Right hindlimb (tissue), 1 donor: Measurements from ENCODE around the gene DCBLD1.

ENCODE experiments used
- DNase-seq: peaks from one replicate; pipeline ENCODE4 v3.0.0-alpha.2; 2018

DCBLD1 gene

DNA sequence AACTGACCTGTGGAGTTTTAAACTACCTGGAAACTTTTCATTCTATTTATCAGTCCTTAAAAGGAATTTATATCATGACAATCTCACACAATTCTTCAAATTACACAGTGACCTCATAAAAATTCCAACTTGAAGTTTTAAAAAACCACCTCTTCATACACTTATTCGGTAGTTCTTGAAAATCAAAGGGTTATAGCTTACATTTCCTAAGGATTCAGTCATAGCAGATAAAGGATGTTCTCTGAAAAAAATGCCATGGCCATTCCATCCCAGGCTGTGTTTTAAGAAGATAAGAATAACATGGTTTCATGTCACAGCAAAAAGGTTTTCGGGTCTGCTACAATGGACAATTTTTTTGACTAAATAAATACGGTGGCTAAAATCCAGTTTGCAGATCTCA, 78.7 kb downstream of the DCBLD1 start:
- DNase-seq = no peak

DNA sequence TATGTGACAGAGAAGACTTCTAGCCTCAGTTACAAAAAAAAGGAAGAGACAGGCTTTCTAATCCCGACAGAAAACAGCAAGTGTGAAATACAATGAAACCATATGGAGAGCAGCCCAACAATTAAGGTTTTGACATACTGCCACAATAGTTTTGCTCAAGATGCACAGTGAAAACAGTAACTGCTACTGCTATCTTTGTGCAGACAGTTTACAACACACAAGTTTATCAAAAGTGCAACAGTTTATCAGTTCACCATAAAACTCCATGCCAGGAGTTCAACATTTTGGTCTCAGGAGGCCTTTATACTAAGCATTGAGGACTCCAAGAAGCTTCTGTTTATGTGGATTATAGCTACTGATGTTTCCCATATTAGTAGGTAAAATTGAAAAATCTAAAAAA, 82.2 kb downstream of the DCBLD1 start:
- no peak for DNase-seq

DNA sequence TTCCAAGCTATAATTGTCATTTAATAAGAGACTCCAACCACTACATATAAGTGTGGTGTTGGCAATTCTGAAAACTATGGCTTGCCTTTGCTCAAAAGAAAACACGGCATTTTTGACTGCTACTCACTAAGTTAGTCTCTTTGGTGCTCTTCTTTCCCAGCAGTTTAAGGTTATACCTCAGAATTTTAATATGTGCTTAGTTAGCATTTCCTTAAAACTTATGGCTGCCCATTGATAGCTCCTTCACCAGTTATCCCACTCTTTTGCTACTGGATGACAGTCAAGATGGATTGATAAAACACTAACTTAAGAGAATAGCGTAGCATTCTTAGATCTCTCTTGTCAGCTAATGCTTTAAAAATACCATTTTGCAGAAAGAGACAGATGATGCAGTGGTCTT, 85.8 kb downstream of the DCBLD1 start:
- DNase-seq = no peak

DNA sequence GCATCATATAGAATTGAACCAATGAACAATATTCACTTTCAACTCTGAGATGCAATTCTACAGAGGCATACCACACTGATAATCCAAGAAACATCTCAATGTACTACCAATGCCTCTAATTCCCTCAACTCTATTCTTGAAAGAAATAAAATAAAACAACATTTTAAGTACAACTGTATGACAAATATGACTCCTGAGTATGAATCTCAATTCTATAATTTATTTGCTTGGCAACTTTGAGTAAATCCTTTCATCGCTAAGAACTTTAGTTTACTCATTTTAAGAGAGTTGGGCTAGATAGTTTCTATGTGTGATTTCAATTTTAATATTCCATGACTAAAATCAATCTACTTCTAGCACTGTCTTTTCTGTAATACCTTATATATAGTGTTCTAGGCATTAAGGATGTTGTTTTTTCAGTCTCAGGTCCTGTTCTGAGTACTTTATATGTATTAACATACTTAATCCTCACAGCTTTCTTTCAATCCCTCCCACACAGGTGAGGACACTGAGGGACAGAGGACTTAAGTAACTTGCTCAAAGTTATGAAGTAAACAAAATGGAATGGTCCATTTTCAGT, 86.4 kb downstream of the DCBLD1 start:
- no peak for DNase-seq

DNA sequence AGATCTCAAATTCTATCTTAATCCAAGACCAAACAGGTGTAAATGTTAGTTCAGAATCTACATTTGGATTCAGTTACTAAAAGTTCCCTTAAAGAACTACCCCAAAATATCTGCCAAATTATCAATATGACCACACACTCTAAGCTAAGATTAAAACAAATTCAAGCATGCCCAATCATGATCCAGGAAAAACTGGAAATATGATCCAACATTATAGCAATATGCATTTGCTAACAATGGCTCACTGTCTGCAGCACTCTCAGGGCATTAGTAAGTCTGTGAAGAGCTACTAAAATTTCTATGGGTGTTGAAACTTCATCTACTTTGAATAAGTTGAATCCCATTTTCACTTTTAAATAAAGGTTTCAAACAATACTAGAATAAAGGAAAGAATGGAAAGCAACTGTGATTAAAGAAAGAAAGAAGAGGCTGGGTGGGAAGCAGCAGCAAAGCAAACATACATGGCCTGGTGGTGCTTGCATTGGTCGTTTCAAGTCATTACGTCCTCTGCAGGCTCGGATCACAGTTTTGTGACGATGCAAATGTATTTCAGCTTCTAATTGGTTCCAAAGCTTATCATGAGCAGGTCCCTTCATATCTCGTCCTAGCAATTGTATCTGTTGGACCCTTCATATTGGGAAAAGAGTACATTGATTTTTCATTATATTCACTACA, 90.7 kb downstream of the DCBLD1 start:
- DNase-seq = no peak

DNA sequence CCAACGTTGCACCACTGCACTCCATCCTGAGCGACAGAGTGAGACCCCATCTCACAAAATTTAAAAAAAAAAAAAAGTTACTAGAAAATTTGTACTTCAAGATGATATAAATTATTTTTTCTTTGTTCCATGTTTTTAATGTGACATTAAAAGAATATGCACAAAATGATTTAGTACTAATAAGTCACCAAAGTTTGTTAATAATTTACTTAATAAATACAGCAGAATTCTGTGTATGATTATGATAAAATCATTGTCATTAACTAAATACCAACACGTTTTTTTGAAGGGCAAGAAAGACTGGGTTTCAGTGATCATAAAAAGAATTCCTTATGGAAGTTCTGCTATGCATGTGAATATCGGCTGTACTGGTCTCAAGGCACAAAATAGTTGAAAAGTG, 91.7 kb downstream of the DCBLD1 start:
- DNase-seq = no peak

DNA sequence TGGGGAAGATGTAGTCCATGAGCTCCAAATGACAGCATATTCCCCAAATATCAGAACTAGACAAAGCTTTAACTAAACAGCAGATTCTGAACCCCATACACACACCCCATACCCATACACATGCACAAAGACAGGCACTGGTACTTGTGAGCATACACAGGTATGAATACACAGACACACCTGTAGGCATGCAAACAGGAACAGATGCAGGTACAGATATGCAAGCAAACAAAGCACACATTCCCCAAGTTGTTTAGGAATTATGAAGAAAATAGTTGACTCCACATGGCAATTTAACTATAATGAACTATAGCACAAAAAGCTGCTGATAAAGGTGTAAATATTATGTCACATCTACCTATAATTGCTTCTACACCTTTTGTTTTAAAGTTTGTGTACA, 103.2 kb downstream of the DCBLD1 start:
- DNase-seq = no peak

DNA sequence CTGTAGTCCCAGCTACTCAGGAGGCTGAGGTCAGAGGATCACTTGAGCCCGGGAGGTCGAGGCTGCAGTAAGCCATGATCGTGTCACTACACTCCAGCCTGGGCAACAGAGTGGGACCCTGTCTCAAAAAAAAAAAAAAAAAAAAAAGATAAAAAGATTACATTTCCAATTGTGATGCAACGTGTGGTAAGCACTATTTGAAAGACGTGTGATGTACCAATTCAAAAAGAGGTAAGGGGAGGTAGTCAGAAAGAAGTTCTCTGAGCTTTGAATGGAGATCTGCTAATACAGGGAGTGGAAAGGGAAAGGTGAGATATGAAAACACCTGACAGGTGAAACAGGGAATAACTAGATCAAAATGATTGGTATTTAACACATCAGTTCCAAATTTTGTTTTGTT, 108.0 kb downstream of the DCBLD1 start:
- no peak for DNase-seq

DNA sequence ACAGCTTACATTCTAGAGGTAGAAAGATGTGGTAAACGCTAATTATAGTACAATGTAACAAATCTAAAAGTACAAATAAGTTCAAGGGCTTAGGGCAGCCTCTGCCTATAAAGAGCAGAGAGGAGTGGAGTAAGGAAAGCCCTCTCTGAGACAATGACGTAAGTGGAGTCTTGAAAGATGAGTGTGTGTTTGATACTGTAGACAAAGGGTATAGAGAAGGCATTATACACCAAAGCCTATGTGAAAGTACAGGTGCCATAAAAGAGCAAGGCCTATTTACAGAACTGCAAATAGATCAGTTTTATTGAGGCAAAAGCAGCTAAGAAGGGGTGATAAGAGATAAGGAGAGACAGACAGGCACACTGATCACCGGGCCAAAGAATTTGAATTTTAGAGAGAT, 108.9 kb downstream of the DCBLD1 start:
- no peak for DNase-seq

DNA sequence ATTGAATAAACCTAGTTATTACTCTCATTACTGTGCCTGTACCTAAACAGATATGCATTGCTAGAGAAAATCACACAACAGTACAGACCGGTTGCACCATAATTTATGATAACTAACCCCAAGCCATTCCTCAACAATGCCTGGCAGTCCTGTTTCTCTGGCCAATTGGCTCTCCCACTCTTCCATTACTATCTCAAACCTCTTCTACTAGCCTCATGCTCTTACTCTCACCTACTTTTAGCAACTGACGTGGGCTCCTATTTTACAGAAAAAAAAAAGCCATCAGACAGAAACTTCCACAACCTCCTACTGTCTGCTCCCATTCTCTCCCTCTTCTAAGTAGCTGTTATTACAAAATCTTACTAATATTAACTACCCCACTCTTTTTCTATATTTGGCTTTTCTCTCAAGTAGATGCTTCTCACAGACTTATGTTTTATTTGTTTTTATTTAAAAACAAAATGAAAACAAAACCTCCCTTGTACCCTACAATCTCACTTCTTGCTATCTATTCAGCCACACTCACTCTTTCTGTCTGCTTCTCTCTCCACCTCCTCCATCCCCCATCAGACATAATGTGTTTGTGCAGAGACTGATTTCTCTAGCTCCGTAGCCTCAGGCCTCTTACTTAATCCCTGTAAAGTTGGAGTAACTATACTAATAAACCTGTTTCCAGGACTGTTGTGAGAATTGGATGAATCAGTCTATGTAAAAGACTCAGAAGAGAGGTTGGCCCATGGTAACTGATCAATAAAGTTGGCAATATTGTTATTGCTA, 110.7 kb downstream of the DCBLD1 start:
- no peak for DNase-seq

DNA sequence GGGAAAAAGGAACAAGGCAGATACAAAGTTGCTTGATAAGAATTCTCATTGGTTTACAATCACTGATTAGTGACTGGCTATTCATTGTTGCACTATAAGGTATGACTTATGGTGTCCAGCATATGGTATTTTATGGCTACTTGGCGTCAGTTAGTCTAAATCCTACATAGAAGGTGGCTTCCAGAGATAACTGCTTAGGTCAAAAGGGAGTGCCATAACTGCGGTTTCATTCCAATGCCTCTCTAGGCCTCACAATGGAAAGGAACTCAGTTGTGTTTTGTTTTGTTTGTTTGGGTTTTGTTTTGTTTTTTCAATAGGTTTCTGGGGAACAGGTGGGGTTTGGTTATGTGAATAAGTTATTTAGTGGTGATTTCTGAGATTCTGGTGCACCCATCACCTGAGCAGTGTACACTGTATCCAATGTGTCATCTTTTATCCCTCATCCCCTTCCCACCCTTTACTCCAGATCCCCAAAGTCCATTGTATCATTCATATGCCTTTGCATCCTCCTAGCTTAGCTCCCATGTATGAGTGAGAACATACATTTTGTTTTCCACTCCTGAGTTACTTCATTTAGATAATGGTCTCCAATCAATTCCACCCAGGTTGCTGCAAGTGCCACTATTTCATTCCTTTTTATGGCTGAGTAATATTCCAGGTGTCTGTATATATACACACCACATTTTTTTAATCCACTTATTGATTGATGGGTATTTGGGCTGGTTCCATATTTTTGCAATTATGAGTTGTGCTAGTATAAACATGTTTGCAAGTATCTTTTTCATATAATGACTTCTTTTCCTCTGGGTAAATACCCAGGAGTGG, 112.8 kb downstream of the DCBLD1 start:
- no peak for DNase-seq

DNA sequence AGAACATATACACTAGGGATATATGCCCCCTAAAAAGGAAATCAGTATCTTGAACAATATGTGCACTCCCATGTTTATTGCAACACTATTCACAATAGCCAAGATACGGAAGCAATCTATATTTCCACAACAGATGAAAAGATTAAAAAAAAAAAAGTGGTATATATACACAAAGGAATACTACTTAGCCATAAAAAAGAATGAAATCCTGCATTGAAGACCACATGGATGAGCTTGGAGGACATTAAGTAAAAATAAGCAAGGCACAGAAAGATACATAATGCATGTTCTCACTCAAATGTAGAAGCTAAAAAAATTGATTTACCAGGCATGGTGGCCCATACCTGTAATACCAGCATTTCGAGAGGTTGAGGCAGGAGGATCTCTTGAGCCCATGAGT, 115.3 kb downstream of the DCBLD1 start:
- DNase-seq = no peak
